Measurements from ENCODE around the gene WDR64.
"Not testable (repeated sequence)": the region's sequence is repeated elsewhere in the genome, so short reads cannot be mapped to it uniquely, and the experiment has no call there.

WDR64 gene

DNA sequence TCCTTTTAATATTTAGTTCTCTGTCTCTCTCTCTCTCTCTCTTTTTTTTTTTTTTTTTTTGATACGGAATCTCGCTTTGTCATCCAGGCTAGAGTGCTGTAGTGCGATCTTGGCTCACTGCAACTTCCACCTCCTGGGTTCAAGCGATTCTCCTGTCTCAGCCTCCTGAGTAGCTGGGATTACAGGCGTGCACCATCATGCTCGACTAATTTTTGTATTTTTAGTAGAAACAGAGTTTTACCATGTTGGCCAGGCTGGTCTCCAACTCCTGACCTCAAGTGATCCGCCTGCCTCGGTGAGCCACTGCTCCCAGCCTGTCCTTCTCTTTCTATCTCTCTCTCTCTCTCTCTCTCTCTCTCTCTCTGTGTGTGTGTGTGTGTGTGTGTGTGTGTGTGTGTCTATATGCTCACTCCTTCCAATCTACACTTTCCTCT, 83.4 kb downstream of the WDR64 start:
- not testable (repeated sequence) for DNase-seq (ENCODE audit: low read depth in 2 of 3, low spot score in 1 of 3)

GRCh38 chr1:241736387-241736786, 84.3 kb downstream of the WDR64 start:
- no peak for DNase-seq (ENCODE audit: low read depth in 2 of 3, low spot score in 1 of 3)

- DNase-seq (ENCODE audit: low read depth in 2 of 3, low spot score in 1 of 3) = no peak
Observed at GRCh38 chr1:241738284-241739078, 86.4 kb downstream of the WDR64 start.

- no peak for DNase-seq (ENCODE audit: low read depth in 2 of 3, low spot score in 1 of 3)
Observed at GRCh38 chr1:241742084-241742483, 90.0 kb downstream of the WDR64 start.

DNA sequence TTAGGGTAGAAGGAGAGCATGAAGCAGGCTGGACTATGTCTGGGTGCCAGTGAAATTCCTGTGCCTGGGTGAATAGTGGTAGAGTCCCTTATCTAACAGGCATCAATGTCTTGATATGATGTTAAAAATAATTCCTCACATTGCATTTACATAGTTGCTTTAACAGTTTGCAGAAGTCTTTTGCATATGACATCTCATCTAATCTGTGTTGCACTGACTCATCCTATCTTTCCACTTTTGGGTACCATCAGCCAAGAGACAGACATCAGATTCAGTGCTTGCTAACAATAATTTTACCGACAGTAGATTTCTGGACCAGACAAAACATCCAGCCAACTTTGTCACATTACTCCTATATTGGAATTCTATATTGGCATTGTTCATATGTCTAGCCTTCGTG, 92.5 kb downstream of the WDR64 start:
- DNase-seq (ENCODE audit: low read depth in 2 of 3, low spot score in 1 of 3) = no peak

DNA sequence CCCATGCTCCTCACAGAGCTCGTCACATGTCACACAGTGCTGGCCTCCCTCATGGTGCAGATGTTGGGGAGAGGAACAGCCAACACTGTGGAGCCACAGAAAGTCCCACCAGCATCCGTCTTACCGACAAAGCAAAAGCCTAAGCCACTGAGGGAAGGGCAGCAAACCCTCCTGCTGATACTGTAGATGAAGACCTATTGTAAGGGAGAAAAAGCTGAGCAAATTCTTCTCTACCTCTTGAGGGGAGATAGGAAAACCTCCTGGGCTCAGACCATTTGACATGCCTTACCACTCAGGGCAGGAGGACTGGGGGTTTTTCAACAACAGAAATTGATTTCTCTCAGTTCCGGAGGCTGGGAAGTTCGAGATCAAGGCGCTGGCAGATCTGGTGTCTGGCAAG, 95.9 kb downstream of the WDR64 start:
- no peak for DNase-seq (ENCODE audit: low read depth in 2 of 3, low spot score in 1 of 3)

GRCh38 chr1:241749041-241749944, 97.2 kb downstream of the WDR64 start:
- DNase-seq (ENCODE audit: low read depth in 2 of 3, low spot score in 1 of 3) = no peak

GRCh38 chr1:241749945-241750695, 98.0 kb downstream of the WDR64 start:
- no peak for DNase-seq (ENCODE audit: low read depth in 2 of 3, low spot score in 1 of 3)

- DNase-seq (ENCODE audit: low read depth in 2 of 3, low spot score in 1 of 3) = no peak
Observed at GRCh38 chr1:241751524-241751923, 99.4 kb downstream of the WDR64 start.

- no peak for DNase-seq (ENCODE audit: low read depth in 2 of 3, low spot score in 1 of 3)
Observed at GRCh38 chr1:241762713-241763339, 110.7 kb downstream of the WDR64 start.

GRCh38 chr1:241765390-241765789, 113.3 kb downstream of the WDR64 start:
- DNase-seq (ENCODE audit: low read depth in 2 of 3, low spot score in 1 of 3) = no peak

GRCh38 chr1:241767737-241768136, 115.7 kb downstream of the WDR64 start:
- no peak for DNase-seq (ENCODE audit: low read depth in 2 of 3, low spot score in 1 of 3)

DNA sequence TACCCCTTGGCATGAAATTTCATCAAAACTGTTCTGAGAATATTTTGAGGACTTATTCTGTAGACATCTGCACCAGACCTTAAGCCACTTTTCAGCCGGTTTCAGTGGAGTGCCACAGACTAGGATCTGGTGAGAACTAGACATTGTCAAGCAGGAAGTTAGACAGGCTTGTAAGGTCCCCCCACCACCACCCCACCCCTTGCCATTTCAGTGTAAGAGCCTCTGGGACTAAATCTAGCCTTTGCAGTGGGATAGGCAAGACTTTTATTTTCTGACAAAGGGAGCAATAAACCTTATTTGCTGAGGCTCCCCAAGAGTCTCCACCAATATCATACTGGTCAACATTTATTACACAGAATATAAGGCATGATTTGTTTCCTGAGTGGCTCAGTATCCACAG, 118.0 kb downstream of the WDR64 start:
- DNase-seq (ENCODE audit: low read depth in 2 of 3, low spot score in 1 of 3) = no peak

GRCh38 chr1:241771117-241771516, 119.0 kb downstream of the WDR64 start:
- DNase-seq (ENCODE audit: low read depth in 2 of 3, low spot score in 1 of 3) = no peak

GRCh38 chr1:241772932-241773500, 120.9 kb downstream of the WDR64 start:
- no peak for DNase-seq (ENCODE audit: low read depth in 2 of 3, low spot score in 1 of 3)

- DNase-seq (ENCODE audit: low read depth in 2 of 3, low spot score in 1 of 3) = no peak
Observed at GRCh38 chr1:241773991-241774390, 121.9 kb downstream of the WDR64 start.

- no peak for DNase-seq (ENCODE audit: low read depth in 2 of 3, low spot score in 1 of 3)
Observed at GRCh38 chr1:241775021-241775420, 122.9 kb downstream of the WDR64 start.

- no peak for DNase-seq (ENCODE audit: low read depth in 2 of 3, low spot score in 1 of 3)
Observed at GRCh38 chr1:241776911-241777310, 124.8 kb downstream of the WDR64 start.

DNA sequence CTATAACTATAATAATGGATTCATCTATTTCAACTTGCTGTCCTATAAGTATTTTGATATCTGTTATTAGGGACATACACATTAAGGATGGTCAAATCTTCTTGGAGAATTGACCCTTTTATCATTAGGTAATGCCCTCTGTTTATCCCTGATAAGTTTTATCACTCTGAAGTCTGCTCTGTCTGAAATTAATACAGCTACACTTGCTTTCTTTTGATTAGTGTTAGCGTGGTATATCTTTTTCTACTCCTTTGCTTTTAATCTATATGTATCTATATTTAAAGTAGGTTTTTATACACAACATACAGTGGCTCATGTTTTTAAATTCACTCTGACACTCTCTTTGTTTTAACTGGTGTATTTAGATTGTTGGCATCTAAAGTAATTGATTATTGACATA, 126.0 kb downstream of the WDR64 start:
- DNase-seq (ENCODE audit: low read depth in 2 of 3, low spot score in 1 of 3) = no peak

DNA sequence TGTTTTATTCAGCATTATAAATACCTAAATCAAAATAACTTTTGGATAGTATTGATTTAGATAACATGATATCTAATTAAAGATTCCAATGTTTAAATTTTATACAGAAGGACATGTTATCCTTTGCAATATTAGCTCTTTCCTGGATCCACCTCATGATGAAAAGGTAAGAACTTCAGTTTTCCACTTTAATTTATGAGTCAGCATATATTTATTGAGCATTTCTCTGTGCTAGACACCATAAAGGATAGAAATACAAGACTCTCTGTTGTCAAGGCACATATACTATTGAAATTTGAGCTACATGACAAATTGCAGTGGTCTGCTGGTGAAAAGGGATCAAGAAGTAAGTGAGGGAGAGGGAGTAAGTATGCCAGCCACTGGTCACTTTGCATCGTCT, 127.8 kb downstream of the WDR64 start:
- no peak for DNase-seq (ENCODE audit: low read depth in 2 of 3, low spot score in 1 of 3)

DNA sequence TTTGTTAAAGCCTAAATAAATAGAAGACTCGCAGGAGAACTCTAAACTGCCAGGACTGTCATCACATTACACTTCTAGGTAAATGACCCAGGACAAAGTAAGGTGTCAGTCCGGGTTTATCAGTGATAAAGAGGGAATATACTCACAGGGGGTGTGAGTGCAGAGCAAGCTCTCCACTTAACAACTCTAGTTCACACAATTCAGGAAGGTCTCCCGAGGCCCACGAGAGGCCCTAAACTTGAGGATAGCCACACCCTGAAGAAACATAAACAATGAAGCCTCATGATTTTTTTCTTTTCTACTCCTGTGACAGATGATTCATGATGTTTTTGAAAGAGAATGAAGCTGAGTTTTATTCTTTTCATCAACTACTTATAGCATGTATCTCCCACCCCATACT, 130.3 kb downstream of the WDR64 start:
- no peak for DNase-seq (ENCODE audit: low read depth in 2 of 3, low spot score in 1 of 3)

Data from stimulated activated CD4-positive, alpha-beta T cell treated with anti-CD3 and anti-CD28 coated beads, Interleukin-12 subunit alpha, Interleukin-12 subunit beta, amount 100 ng/mL, for 48 hours (primary cell).